Cardiac muscle cell (in vitro differentiated cells and primary cell): ENCODE results near the gene WFDC11. TPM values are rescaled to one million over a fixed set of nuclear protein-coding genes. Genes with fewer than 3 reads are reported as not detected.
"Not testable (repeated sequence)": the region's sequence is repeated elsewhere in the genome, so short reads cannot be mapped to it uniquely, and the experiment has no call there.

Source experiments
- DNase-seq, 2 donors: peaks; one replicate each; pipeline versions ENCODE4 v3.0.0 to v3.0.0-alpha.2; 2010 to 2017; ENCODE audit warnings: low read depth in 1 of 2, low spot score in 1 of 2
- H3K27ac ChIP-seq: fragments of 200-600 bp; sonication (generic); 2 replicates; pipeline ENCODE4 v1.5.1; 2016
- H3K27me3 ChIP-seq: fragments of 200-600 bp; sonication (generic); 2 replicates; pipeline ENCODE4 v1.6.0; 2016; ENCODE audit warnings: control low read depth
- H3K36me3 ChIP-seq: fragments of 200-600 bp; sonication (generic); 2 replicates; pipeline ENCODE4 v1.5.1; 2016; ENCODE audit warnings: control low read depth
- H3K4me1 ChIP-seq: fragments of 200-600 bp; sonication (generic); 2 replicates; pipeline ENCODE4 v1.8.1; 2017; ENCODE audit warnings: low read depth, mild to moderate bottlenecking, mixed run types
- H3K4me3 ChIP-seq: fragments of 200-600 bp; sonication (generic); 2 replicates; pipeline ENCODE4 v1.5.1; 2016; ENCODE audit warnings: mild to moderate bottlenecking
- H3K9me3 ChIP-seq: fragments of 200-600 bp; sonication (generic); 2 replicates; pipeline ENCODE4 v1.5.1; 2017; ENCODE audit warnings: low read depth, mild to moderate bottlenecking, control low read depth
- polyA plus RNA-seq: library from polyadenylated mRNA; unstranded; fragments of >200 nt; fragmentation: Nextera tagmentation; extraction: Ambion mirVana; gene quantifications from 2 replicates; pipeline ENCODE4 v1.2.1, GENCODE V29; 2016
- total RNA-seq: library from RNA; depleted of rRNA; stranded (reverse); fragments of >200 nt; gene quantifications from 2 replicates; pipeline ENCODE4 v1.2.3, GENCODE V29; 2016
- TF ChIP-seq, protein P1 (sequence below): IDR thresholded peaks from 2 replicates; pipeline ENCODE4 v1.5.1; 2012; ENCODE audit warnings: low read depth, mild to moderate bottlenecking, low read length

Gene WFDC11
- total and polyA plus RNA-seq, 2 experiments from 2014 or later = not detected

GRCh38 chr20:45649312-45649863 is 20.7 kb downstream of the WFDC11 start:
- Histone ChIP-seq H3K9me3 (no peaks in the 10 kb centered on the region), H3K36me3 (no peaks in the 10 kb centered on the region), H3K27me3 (no peaks in the 10 kb centered on the region), H3K27ac (no peak overlapping the region), H3K4me1 (no peaks in the 10 kb centered on the region), H3K4me3 (no peak overlapping the region)
- DNase-seq = no peak
- TF ChIP-seq, protein P1, sequence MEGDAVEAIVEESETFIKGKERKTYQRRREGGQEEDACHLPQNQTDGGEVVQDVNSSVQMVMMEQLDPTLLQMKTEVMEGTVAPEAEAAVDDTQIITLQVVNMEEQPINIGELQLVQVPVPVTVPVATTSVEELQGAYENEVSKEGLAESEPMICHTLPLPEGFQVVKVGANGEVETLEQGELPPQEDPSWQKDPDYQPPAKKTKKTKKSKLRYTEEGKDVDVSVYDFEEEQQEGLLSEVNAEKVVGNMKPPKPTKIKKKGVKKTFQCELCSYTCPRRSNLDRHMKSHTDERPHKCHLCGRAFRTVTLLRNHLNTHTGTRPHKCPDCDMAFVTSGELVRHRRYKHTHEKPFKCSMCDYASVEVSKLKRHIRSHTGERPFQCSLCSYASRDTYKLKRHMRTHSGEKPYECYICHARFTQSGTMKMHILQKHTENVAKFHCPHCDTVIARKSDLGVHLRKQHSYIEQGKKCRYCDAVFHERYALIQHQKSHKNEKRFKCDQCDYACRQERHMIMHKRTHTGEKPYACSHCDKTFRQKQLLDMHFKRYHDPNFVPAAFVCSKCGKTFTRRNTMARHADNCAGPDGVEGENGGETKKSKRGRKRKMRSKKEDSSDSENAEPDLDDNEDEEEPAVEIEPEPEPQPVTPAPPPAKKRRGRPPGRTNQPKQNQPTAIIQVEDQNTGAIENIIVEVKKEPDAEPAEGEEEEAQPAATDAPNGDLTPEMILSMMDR = no peak

- no peaks in the 10 kb centered on the region for H3K4me1 ChIP-seq
- no peaks in the 10 kb centered on the region for H3K36me3 ChIP-seq
- TF ChIP-seq, protein P1 = no peak
- H3K4me3 ChIP-seq = no peak overlapping the region
- H3K27ac ChIP-seq = no peak overlapping the region
- H3K9me3 ChIP-seq = no peaks in the 10 kb centered on the region
- H3K27me3 ChIP-seq = no peaks in the 10 kb centered on the region
- DNase-seq = no peak
Observed at GRCh38 chr20:45647441-45648050, 22.5 kb downstream of the WFDC11 start.

- H3K9me3 ChIP-seq = no peaks in the 10 kb centered on the region
- no peaks in the 10 kb centered on the region for H3K36me3 ChIP-seq
- no peak for DNase-seq
- no peaks in the 10 kb centered on the region for H3K27me3 ChIP-seq
- no peak overlapping the region for H3K27ac ChIP-seq
- no peak overlapping the region for H3K4me3 ChIP-seq
- no peaks in the 10 kb centered on the region for H3K4me1 ChIP-seq
- TF ChIP-seq, protein P1 = no peak
Observed at GRCh38 chr20:45646875-45647274, 23.2 kb downstream of the WFDC11 start.

DNA sequence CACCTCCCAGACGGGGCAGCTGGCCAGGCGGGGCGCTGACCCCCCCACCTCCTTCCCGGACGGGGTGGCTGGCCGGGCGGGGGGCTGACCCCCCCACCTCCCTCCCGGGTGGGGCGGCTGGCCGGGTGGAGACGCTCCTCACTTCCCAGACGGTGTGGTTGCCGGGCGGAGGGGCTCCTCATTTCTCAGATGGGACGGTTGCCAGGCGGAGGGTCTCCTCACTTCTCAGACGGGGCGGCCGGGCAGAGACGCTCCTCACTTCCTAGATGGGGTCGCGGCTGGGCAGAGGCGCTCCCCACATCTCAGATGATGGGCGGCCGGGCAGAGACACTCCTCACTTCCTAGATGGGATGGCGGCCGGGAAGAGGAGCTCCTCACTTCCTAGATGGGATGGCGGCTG is 24.2 kb downstream of the WFDC11 start:
- H3K27ac ChIP-seq, DNase-seq, H3K4me3 ChIP-seq, H3K9me3 ChIP-seq, H3K27me3 ChIP-seq, H3K4me1 ChIP-seq, H3K36me3 ChIP-seq: not testable (repeated sequence)

- H3K27me3 ChIP-seq, H3K4me1 ChIP-seq, H3K27ac ChIP-seq, DNase-seq, H3K4me3 ChIP-seq, H3K36me3 ChIP-seq, H3K9me3 ChIP-seq: not testable (repeated sequence)
Observed at GRCh38 chr20:45641076-45641475, 29.0 kb downstream of the WFDC11 start.

GRCh38 chr20:45639687-45640086 is 30.4 kb downstream of the WFDC11 start:
- H3K27ac ChIP-seq = no peak overlapping the region
- H3K4me1 ChIP-seq = no peaks in the 10 kb centered on the region
- TF ChIP-seq, protein P1 = no peak
- no peaks in the 10 kb centered on the region for H3K9me3 ChIP-seq
- DNase-seq = no peak
- no peak overlapping the region for H3K4me3 ChIP-seq
- H3K27me3 ChIP-seq = no peaks in the 10 kb centered on the region
- H3K36me3 ChIP-seq = no peaks in the 10 kb centered on the region
